IMR-90 (cell line): Measurements from ENCODE around the gene DDX41. TPM values are rescaled to one million over a fixed set of nuclear protein-coding genes. Genes with fewer than 3 reads are reported as not detected.

Experiments
- ATAC-seq: fragments of 200-7000 bp; cut with Tn5 transposase; 2 replicates; pipeline ENCODE4 v1.9.1; 2020; ENCODE audit warnings: low read depth, mild to moderate bottlenecking, moderate library complexity
- BruUV-seq: library from RNA; stranded (reverse); fragments of 400-500 nt; replicated peaks from 2 replicates; lab custom pipeline; 2021; lab: Mats Ljungman, UMichigan
- CTCF ChIA-PET: fragments of 300-600 bp; formaldehyde crosslinking; extraction: SDS; loops from one replicate; lab custom pipeline; 2021; ENCODE audit warnings: antibody characterized with exemption; lab: Yijun Ruan, JAX
- POLR2A ChIA-PET: fragments of 300-600 bp; sonication (Branson Sonifier 250); formaldehyde crosslinking; loops from one replicate; lab custom pipeline; 2022; ENCODE audit warnings: antibody characterized with exemption; ENCODE audit not compliant: unreplicated experiment; lab: Charles Lee
- DNase-seq: peaks from one replicate; pipeline ENCODE4 v3.0.0; 2013
- H2AFZ ChIP-seq: replicated peaks from 2 replicates; pipeline ENCODE3; 2013; ENCODE audit warnings: low read length, mild to moderate bottlenecking; ENCODE audit not compliant: poor library complexity
- H2AK5ac ChIP-seq: 2 replicates; pipeline ENCODE4 v1.6.1; 2013; ENCODE audit warnings: low read depth, low read length, inconsistent platforms
- H2AK9ac ChIP-seq: replicated peaks from 2 replicates; pipeline ENCODE3; 2013; ENCODE audit warnings: mild to moderate bottlenecking, low read depth, low read length, moderate library complexity; ENCODE audit not compliant: poor library complexity
- H2BK120ac ChIP-seq: 2 replicates; pipeline ENCODE4 v1.6.1; 2013; ENCODE audit warnings: low read depth, low read length, inconsistent platforms
- H2BK15ac ChIP-seq: 3 replicates; pipeline ENCODE4 v1.6.1; 2013; ENCODE audit warnings: low read depth, low read length, inconsistent platforms
- H2BK20ac ChIP-seq: 2 replicates; pipeline ENCODE4 v1.6.1; 2013; ENCODE audit warnings: low read depth, mild to moderate bottlenecking, inconsistent platforms, low read length, moderate library complexity
- H2BK5ac ChIP-seq: 2 replicates; pipeline ENCODE4 v1.6.1; 2013; ENCODE audit warnings: mild to moderate bottlenecking, low read depth, low read length, inconsistent platforms; ENCODE audit not compliant: poor library complexity, severe bottlenecking
- H3K14ac ChIP-seq: replicated peaks from 2 replicates; pipeline ENCODE4 v1.6.1; 2013; ENCODE audit warnings: low read depth, low read length, inconsistent platforms
- H3K18ac ChIP-seq: 2 replicates; pipeline ENCODE4 v1.6.1; 2013; ENCODE audit warnings: low read depth, low read length, control low read depth
- H3K23ac ChIP-seq: 2 replicates; pipeline ENCODE4 v1.6.1; 2013; ENCODE audit warnings: low read depth, low read length, inconsistent platforms
- H3K27ac ChIP-seq: 2 replicates; pipeline ENCODE4 v1.5.1; 2013; ENCODE audit warnings: mild to moderate bottlenecking, control low read depth, low read length; ENCODE audit not compliant: insufficient read depth
- H3K27me3 ChIP-seq: 2 replicates; pipeline ENCODE4 v1.6.1; 2013; ENCODE audit warnings: low read length; ENCODE audit not compliant: control insufficient read depth, insufficient read depth
- H3K36me3 ChIP-seq: 2 replicates; pipeline ENCODE4 v1.6.1; 2013; ENCODE audit warnings: low read length, mixed read lengths; ENCODE audit not compliant: control insufficient read depth, insufficient read depth
- H3K4ac ChIP-seq: 2 replicates; pipeline ENCODE4 v1.6.1; 2013; ENCODE audit warnings: low read depth, low read length, inconsistent platforms
- H3K4me1 ChIP-seq: 2 replicates; pipeline ENCODE4 v1.6.1; 2013; ENCODE audit warnings: low read length, mixed read lengths; ENCODE audit not compliant: control insufficient read depth, insufficient read depth
- H3K4me2 ChIP-seq: 2 replicates; pipeline ENCODE4 v1.6.1; 2013; ENCODE audit warnings: low read depth, mild to moderate bottlenecking, control low read depth, low read length, moderate library complexity
- H3K4me3 ChIP-seq: 2 replicates; pipeline ENCODE4 v1.5.1; 2013; ENCODE audit warnings: low read depth, mild to moderate bottlenecking, control low read depth, low read length, moderate library complexity; ENCODE audit not compliant: insufficient read depth
- H3K56ac ChIP-seq: 2 replicates; pipeline ENCODE4 v1.6.1; 2013; ENCODE audit warnings: low read length, inconsistent platforms; ENCODE audit not compliant: insufficient read depth; ENCODE audit errors: extremely low read depth
- H3K79me1 ChIP-seq, 2 experiments: 2 replicates each; pipeline ENCODE4 v1.6.1; 2013; ENCODE audit warnings: low read length in 2 of 2, inconsistent platforms in 1 of 2, low read depth in 1 of 2
- H3K9ac ChIP-seq: 2 replicates; pipeline ENCODE4 v1.6.1; 2013; ENCODE audit warnings: low read depth, low read length, control low read depth
- H3K9me1 ChIP-seq: 2 replicates; pipeline ENCODE4 v1.6.1; 2013; ENCODE audit warnings: low read length, inconsistent platforms; ENCODE audit not compliant: insufficient read depth
- H3K9me3 ChIP-seq: 2 replicates; pipeline ENCODE4 v1.6.1; 2013; ENCODE audit warnings: low read length; ENCODE audit not compliant: control insufficient read depth, insufficient read depth
- H4K20me1 ChIP-seq: 2 replicates; pipeline ENCODE4 v1.6.1; 2013; ENCODE audit warnings: low read length, inconsistent platforms; ENCODE audit not compliant: insufficient read depth
- H4K5ac ChIP-seq: 2 replicates; pipeline ENCODE4 v1.6.1; 2013; ENCODE audit warnings: mild to moderate bottlenecking, low read depth, low read length, control low read depth
- H4K8ac ChIP-seq, 2 experiments: 2 replicates each; pipeline ENCODE4 v1.6.1; 2013; ENCODE audit warnings: low read depth in 2 of 2, low read length in 2 of 2, control low read depth in 1 of 2, inconsistent platforms in 1 of 2
- H4K91ac ChIP-seq: 2 replicates; pipeline ENCODE4 v1.6.1; 2013; ENCODE audit warnings: low read depth, low read length, inconsistent platforms; ENCODE audit not compliant: insufficient read depth
- CEBPB ChIP-seq: IDR thresholded peaks from 2 replicates; pipeline ENCODE4 v1.6.1; 2012; ENCODE audit warnings: low read depth, low read length, improper control_type of control experiment
- CHD1 ChIP-seq: IDR thresholded peaks from 2 replicates; pipeline ENCODE4 v1.6.1; 2012; ENCODE audit warnings: low read depth, low read length, improper control_type of control experiment
- CTCF ChIP-seq: conservative IDR thresholded peaks from 2 replicates; pipeline ENCODE4 v1.5.1; 2012; ENCODE audit warnings: mild to moderate bottlenecking, low read depth, low read length, improper control_type of control experiment
- MAFK ChIP-seq: IDR thresholded peaks from 2 replicates; pipeline ENCODE4 v1.6.1; 2012; ENCODE audit warnings: low read depth, low read length, improper control_type of control experiment
- MAZ ChIP-seq: IDR thresholded peaks from 2 replicates; pipeline ENCODE4 v1.6.1; 2012; ENCODE audit warnings: low read depth, mild to moderate bottlenecking, low read length, improper control_type of control experiment, moderate library complexity, borderline replicate concordance
- MXI1 ChIP-seq: IDR thresholded peaks from 2 replicates; pipeline ENCODE4 v1.6.1; 2012; ENCODE audit warnings: low read depth, mild to moderate bottlenecking, low read length, moderate library complexity, borderline replicate concordance
- NFE2L2 ChIP-seq: fragments of 150-350 bp; IDR thresholded peaks from 2 replicates; pipeline ENCODE4 v1.6.1; 2016; ENCODE audit warnings: low read depth, mild to moderate bottlenecking, low read length
- POLR2A ChIP-seq: IDR thresholded peaks from 2 replicates; pipeline ENCODE4 v1.6.1; 2012; ENCODE audit warnings: mild to moderate bottlenecking, low read depth, low read length
- RCOR1 ChIP-seq: IDR thresholded peaks from 2 replicates; pipeline ENCODE4 v1.6.1; 2012; ENCODE audit warnings: mild to moderate bottlenecking, low read length, improper control_type of control experiment; ENCODE audit not compliant: insufficient replicate concordance
- RFX5 ChIP-seq: IDR thresholded peaks from 2 replicates; pipeline ENCODE4 v1.8.0; 2012; ENCODE audit warnings: low read depth, mild to moderate bottlenecking, low read length, moderate library complexity
- SMC3 ChIP-seq: fragments of 150-350 bp; IDR thresholded peaks from 2 replicates; pipeline ENCODE4 v1.6.1; 2016; ENCODE audit warnings: low read depth, mild to moderate bottlenecking, antibody characterized with exemption, low read length, moderate library complexity
- WGBS, 2 experiments: methylation state at CpG; one replicate each; pipeline versions ENCODE4 v1.1.5 to v1.1.7; 2013; ENCODE audit warnings: missing lambda C conversion rate in 2 of 2; ENCODE audit not compliant: insufficient read length in 1 of 2; ENCODE audit errors: extremely low coverage in 2 of 2; 5-methylcytosine and 5-hydroxymethylcytosine counted together
- dilution Hi-C: fragments of 300-500 bp; cut with HindIII; formaldehyde crosslinking; loops from one replicate; pipeline ENCODE4 v1.14.3; 2018; ENCODE audit warnings: low sequenced_read_pairs; ENCODE audit not compliant: unreplicated experiment
- in situ Hi-C: fragments of 300-500 bp; cut with MboI; formaldehyde crosslinking; loops from 3 replicates; pipeline ENCODE4 v1.14.3; 2019; ENCODE audit warnings: low sequenced_read_pairs, inconsistent platforms, mixed read lengths
- intact Hi-C: fragments of 100-400 bp; cut with micrococcal nuclease; formaldehyde crosslinking; loops from 2 replicates; pipeline ENCODE4 v1.10.0; 2022
- polyA plus RNA-seq, 3 experiments: library from polyadenylated mRNA; depleted of rRNA; stranded (reverse); fragments of >200 nt; gene quantifications; 2 replicates each; pipeline ENCODE4 v1.2.3, GENCODE V29; 2012; ENCODE audit warnings: low replicate concordance in 1 of 3
- total RNA-seq: library from RNA; depleted of rRNA; stranded (reverse); fragments of >200 nt; gene quantifications from 2 replicates; pipeline ENCODE4 v1.2.3, GENCODE V29; 2012
- TF ChIP-seq, protein P1 (sequence below): fragments of 150-350 bp; IDR thresholded peaks from 2 replicates; pipeline ENCODE4 v1.6.1; 2016; ENCODE audit warnings: low read depth, mild to moderate bottlenecking, low read length, moderate library complexity, borderline replicate concordance

DDX41 gene
- total and polyA plus RNA-seq, 2 of the 4 experiments (the other 2 are of a cell fraction) = 130 to 170 TPM

GRCh38 chr5:177484902-177485549 lies 31.7 kb downstream of the DDX41 start:
- H4K20me1 ChIP-seq = peaks cover 90% of the 10 kb centered on the region
- no peak overlapping the region for H3K4me2 ChIP-seq
- no peak overlapping the region for H3K9ac ChIP-seq
- H2BK20ac ChIP-seq = no peak overlapping the region
- H3K9me3 ChIP-seq = no peaks in the 10 kb centered on the region
- no peak overlapping the region for H2AFZ ChIP-seq
- peaks cover 21% of the 10 kb centered on the region; the same call in 1 of the 2 replicates for H3K9me1 ChIP-seq
- peak overlapping the region; percentile 18 for H3K23ac ChIP-seq
- ChIA-PET CTCF (interaction anchor here (1.1 kb wide), 1 partner anchor 81 kb away, joined by 3 read pairs; no protein-coding TSS in a partner anchor), POLR2A (no interaction called here)
- in situ Hi-C loops (no loop called here), intact Hi-C loops (no loop called here), dilution Hi-C loops (no loop called here)
- no peak overlapping the region for H4K91ac ChIP-seq
- H2AK9ac ChIP-seq = no peak overlapping the region
- H3K4me1 ChIP-seq = peaks cover 13% of the 10 kb centered on the region; the same call in 1 of the 2 replicates
- 64% methylated on average over 5 of the region's 13 CpGs; no CpG with 5 or more reads in 1 of the 2 experiments for WGBS, 2 experiments
- H4K8ac ChIP-seq = peak overlapping the region in 1 of 2 experiments; percentile 8; a peak in 2 of 4 replicates
- H3K14ac ChIP-seq = no peak overlapping the region
- H2BK5ac ChIP-seq = no peak overlapping the region
- peak; percentile 2; the same call in 1 of the 2 replicates for ATAC-seq
- H3K36me3 ChIP-seq = peaks cover 82% of the 10 kb centered on the region
- H3K79me1 ChIP-seq = peaks cover 43 to 78% of the 10 kb centered on the region in 2 experiments
- TF ChIP-seq MAFK = no peak
- no peak for TF ChIP-seq RCOR1
- TF ChIP-seq SMC3 = no peak
- TF ChIP-seq POLR2A = no peak
- no peak for TF ChIP-seq CHD1
- TF ChIP-seq CTCF = no peak
- no peak for TF ChIP-seq RFX5
- TF ChIP-seq CEBPB = no peak
- TF ChIP-seq MXI1 = no peak
- TF ChIP-seq MAZ = no peak
- no peak for TF ChIP-seq NFE2L2
- TF ChIP-seq, protein P1, sequence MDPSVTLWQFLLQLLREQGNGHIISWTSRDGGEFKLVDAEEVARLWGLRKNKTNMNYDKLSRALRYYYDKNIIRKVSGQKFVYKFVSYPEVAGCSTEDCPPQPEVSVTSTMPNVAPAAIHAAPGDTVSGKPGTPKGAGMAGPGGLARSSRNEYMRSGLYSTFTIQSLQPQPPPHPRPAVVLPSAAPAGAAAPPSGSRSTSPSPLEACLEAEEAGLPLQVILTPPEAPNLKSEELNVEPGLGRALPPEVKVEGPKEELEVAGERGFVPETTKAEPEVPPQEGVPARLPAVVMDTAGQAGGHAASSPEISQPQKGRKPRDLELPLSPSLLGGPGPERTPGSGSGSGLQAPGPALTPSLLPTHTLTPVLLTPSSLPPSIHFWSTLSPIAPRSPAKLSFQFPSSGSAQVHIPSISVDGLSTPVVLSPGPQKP = no peak
- H2BK120ac ChIP-seq = no peak overlapping the region
- no peak overlapping the region for H3K4ac ChIP-seq
- no peak for DNase-seq
- H2BK15ac ChIP-seq = no peak overlapping the region
- H3K56ac ChIP-seq = no peak overlapping the region
- H3K18ac ChIP-seq = no peak overlapping the region
- H4K5ac ChIP-seq = peak overlapping the region; percentile 9; the same call in 1 of the 2 replicates
- H3K27ac ChIP-seq = peak overlapping the region; percentile 0; the same call in 1 of the 2 replicates
- no peaks in the 10 kb centered on the region for H3K27me3 ChIP-seq
- no peak overlapping the region for H3K4me3 ChIP-seq
- no TSS peak for BruUV-seq
- no peak overlapping the region for H2AK5ac ChIP-seq
